Body of pancreas (tissue), 4 donors: ENCODE data around the gene RAP1A. TPM values are rescaled to one million over a fixed set of nuclear protein-coding genes. Genes with fewer than 3 reads are reported as not detected.

Experiments used
- ATAC-seq: fragments of 150-250 bp; one replicate; pipeline ENCODE4 v1.9.1; 2016
- DNase-seq, 4 donors: peaks; one replicate each; pipeline ENCODE4 v3.0.0-alpha.2; 2019
- H3K27ac ChIP-seq, 4 donors: fragments of 200-600 bp; sonication (generic); 1 replicate in 3 of 4; 2 replicates in 1 of 4; pipeline versions ENCODE4 v1.5.1 to v1.6.1; 2016 to 2019; ENCODE audit warnings: mild to moderate bottlenecking in 1 of 4, mixed read lengths in 1 of 4, moderate library complexity in 1 of 4
- H3K27me3 ChIP-seq, 2 donors: fragments of 200-600 bp; sonication (generic); one replicate each; pipeline ENCODE4 v1.6.0; 2016; ENCODE audit warnings: mild to moderate bottlenecking in 1 of 2
- H3K36me3 ChIP-seq, 2 donors: fragments of 200-600 bp; sonication (generic); replicated peaks in 1 of 2; 2 replicates each; pipeline ENCODE4 v1.5.1; 2016; ENCODE audit warnings: low read depth in 2 of 2; ENCODE audit not compliant: insufficient read depth in 1 of 2
- H3K4me1 ChIP-seq: fragments of 200-600 bp; sonication (generic); one replicate; pipeline ENCODE4 v1.6.0; 2016
- H3K4me3 ChIP-seq, 2 donors: fragments of 200-600 bp; sonication (generic); 1 replicate in 1 of 2; 2 replicates in 1 of 2; pipeline ENCODE4 v1.5.1; 2016 to 2019
- H3K9me3 ChIP-seq, 3 donors: fragments of 200-600 bp; sonication (generic); 1 replicate in 2 of 3; 2 replicates in 1 of 3; pipeline ENCODE4 v1.5.1; 2016
- POLR2A ChIP-seq, 3 donors: fragments of 450-650 bp; IDR thresholded peaks; one replicate each; pipeline ENCODE4 v1.6.1; 2016; ENCODE audit warnings: antibody characterized with exemption in 3 of 3, mild to moderate bottlenecking in 2 of 3
- WGBS, 2 donors: methylation state at CpG; one replicate each; pipeline ENCODE4 v1.1.5; 2017; 5-methylcytosine and 5-hydroxymethylcytosine counted together
- intact Hi-C: fragments of 100-400 bp; cut with DNase I; formaldehyde crosslinking; loops from one replicate; pipeline ENCODE4 v1.15.1; 2023
- total RNA-seq, 2 donors: library from RNA; depleted of rRNA; stranded (reverse); fragments of >200 nt; gene quantifications; one replicate each; pipeline ENCODE4 v1.1.0, GENCODE V29; 2016
- TF ChIP-seq, protein P1 (sequence below), 7 experiments: fragments of 450-650 bp in 4 of 7; fragments of 200-600 bp in 3 of 7; sonication (generic) in 3 of 7; IDR thresholded peaks; one replicate each; pipeline ENCODE4 v1.5.1; 2016 to 2019; ENCODE audit warnings: antibody characterized with exemption in 7 of 7

The RAP1A gene
- total RNA-seq, 2 donors from 2014 or later = 16.2 to 16.6 TPM

- TF ChIP-seq, protein P1, sequence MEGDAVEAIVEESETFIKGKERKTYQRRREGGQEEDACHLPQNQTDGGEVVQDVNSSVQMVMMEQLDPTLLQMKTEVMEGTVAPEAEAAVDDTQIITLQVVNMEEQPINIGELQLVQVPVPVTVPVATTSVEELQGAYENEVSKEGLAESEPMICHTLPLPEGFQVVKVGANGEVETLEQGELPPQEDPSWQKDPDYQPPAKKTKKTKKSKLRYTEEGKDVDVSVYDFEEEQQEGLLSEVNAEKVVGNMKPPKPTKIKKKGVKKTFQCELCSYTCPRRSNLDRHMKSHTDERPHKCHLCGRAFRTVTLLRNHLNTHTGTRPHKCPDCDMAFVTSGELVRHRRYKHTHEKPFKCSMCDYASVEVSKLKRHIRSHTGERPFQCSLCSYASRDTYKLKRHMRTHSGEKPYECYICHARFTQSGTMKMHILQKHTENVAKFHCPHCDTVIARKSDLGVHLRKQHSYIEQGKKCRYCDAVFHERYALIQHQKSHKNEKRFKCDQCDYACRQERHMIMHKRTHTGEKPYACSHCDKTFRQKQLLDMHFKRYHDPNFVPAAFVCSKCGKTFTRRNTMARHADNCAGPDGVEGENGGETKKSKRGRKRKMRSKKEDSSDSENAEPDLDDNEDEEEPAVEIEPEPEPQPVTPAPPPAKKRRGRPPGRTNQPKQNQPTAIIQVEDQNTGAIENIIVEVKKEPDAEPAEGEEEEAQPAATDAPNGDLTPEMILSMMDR (IDR thresholded peaks at IDR 0.05) = no peak
- no peak for TF ChIP-seq POLR2A (IDR thresholded peaks at IDR 0.05)
- H3K9me3 ChIP-seq = no peaks in the 10 kb centered on the region
- H3K36me3 ChIP-seq = no peaks in the 10 kb centered on the region
- ATAC-seq (no peak), DNase-seq (no peak)
- no peak overlapping the region for H3K4me3 ChIP-seq
- intact Hi-C loops = no loop called here
- WGBS, 2 donors = 72 to 78% methylated on average over 6 of the region's 6 CpGs
- H3K27me3 ChIP-seq = no peaks in the 10 kb centered on the region
- peaks cover 26% of the 10 kb centered on the region for H3K4me1 ChIP-seq
- peak overlapping the region in 3 of 4 donors; percentile 50 to 79 (median 63) for H3K27ac ChIP-seq
Measured at GRCh38 chr1:111591937-111592336, 27.7 kb upstream of the RAP1A start.

- Histone ChIP-seq H3K9me3 (no peaks in the 10 kb centered on the region), H3K4me3 (no peak overlapping the region), H3K4me1 (peaks cover 20% of the 10 kb centered on the region), H3K27ac (peak overlapping the region; percentile 5 to 79 (median 56)), H3K27me3 (no peaks in the 10 kb centered on the region), H3K36me3 (no peaks in the 10 kb centered on the region)
- TF ChIP-seq, protein P1 (IDR thresholded peaks at IDR 0.05) = no peak
- no peak for TF ChIP-seq POLR2A (IDR thresholded peaks at IDR 0.05)
- WGBS, 2 donors = 13 to 18% methylated on average over 11 of the region's 11 CpGs
- ATAC-seq (peak; percentile 91), DNase-seq (peak; percentile 74 to 87 (median 86))
- intact Hi-C loops = no loop called here
Measured at GRCh38 chr1:111592389-111593361, 26.9 kb upstream of the RAP1A start.

DNA sequence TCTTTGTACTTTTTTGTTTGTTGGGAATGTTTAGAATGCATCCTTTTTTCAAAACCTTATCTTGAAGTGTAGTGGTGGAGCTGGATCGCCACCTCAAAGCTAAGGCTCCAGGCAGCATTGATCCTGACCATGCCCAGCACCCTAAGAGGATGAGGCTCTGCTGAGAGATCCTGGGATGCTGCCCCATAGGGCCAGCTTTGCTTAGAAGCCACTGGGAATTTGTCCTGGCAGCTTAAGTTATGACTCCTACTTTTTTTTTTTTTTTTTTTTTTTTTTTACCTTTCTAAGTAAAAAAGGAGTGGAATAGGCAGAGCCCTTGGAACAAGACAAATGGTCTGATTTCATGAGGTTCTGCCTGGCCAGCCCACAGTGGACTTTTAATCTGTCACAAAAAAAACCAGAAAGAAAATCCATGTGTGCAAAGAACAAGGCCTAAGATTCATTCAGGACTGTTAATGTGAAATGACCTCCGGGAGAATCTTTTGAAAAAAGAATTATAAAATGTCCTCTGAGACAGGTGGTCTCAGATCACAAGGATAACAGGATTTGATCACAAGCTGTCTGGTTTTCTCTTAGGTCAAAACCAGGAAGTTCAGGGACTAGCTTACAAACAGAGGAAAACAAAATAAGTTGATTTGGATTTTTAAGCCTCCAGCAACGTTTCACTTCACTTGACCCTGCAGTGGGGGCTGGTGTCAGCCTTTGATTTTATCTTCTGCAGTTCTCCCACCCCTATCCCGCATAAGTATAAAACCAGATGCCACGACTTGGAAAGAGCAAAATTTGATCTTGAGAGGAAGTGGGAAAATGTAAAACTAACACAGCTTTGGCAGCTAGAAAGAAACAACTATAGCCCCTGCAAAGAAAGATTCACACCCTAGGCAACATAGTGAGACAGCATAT is 25.9 kb upstream of the RAP1A start:
- Histone ChIP-seq H3K9me3 (no peaks in the 10 kb centered on the region), H3K4me3 (no peak overlapping the region), H3K36me3 (no peaks in the 10 kb centered on the region), H3K4me1 (peaks cover 15% of the 10 kb centered on the region), H3K27me3 (no peaks in the 10 kb centered on the region), H3K27ac (peak overlapping the region; percentile 5 to 79 (median 56))
- WGBS, 2 donors = 68 to 69% methylated on average over 5 of the region's 5 CpGs
- ATAC-seq = no peak
- DNase-seq = no peak
- intact Hi-C loops = no loop called here
- TF ChIP-seq POLR2A (IDR thresholded peaks at IDR 0.05) = no peak
- TF ChIP-seq, protein P1 (IDR thresholded peaks at IDR 0.05) = no peak

- DNase-seq = no peak
- 80 to 89% methylated on average over 4 of the region's 4 CpGs for WGBS, 2 donors
- no peak for TF ChIP-seq POLR2A (IDR thresholded peaks at IDR 0.05)
- TF ChIP-seq, protein P1 (IDR thresholded peaks at IDR 0.05) = no peak
- H3K9me3 ChIP-seq = no peaks in the 10 kb centered on the region
- H3K27me3 ChIP-seq = no peaks in the 10 kb centered on the region
- peaks cover 15% of the 10 kb centered on the region for H3K4me1 ChIP-seq
- no peaks in the 10 kb centered on the region for H3K36me3 ChIP-seq
- H3K4me3 ChIP-seq = no peak overlapping the region
- H3K27ac ChIP-seq = peak overlapping the region in 1 of 4 donors; percentile 79
- intact Hi-C loops = no loop called here
- ATAC-seq = no peak
Measured at GRCh38 chr1:111594306-111594693, 25.3 kb upstream of the RAP1A start.
